AG04450 (cell line): ENCODE measurements around the gene GNB1L. TPM values are rescaled to one million over a fixed set of nuclear protein-coding genes. Genes with fewer than 3 reads are reported as not detected.
A peak's percentile ranks its signal among the peaks of the same experiment; 100 is the strongest.

ENCODE experiments used
- CTCF ChIA-PET: fragments of 300-600, 350-600 bp; formaldehyde crosslinking; extraction: SDS; loops from one replicate; lab custom pipeline; 2022; ENCODE audit warnings: antibody characterized with exemption, inconsistent platforms; lab: Charles Lee
- POLR2A ChIA-PET: fragments of 350-600 bp; formaldehyde crosslinking; extraction: SDS; loops from one replicate; lab custom pipeline; 2021; ENCODE audit warnings: antibody characterized with exemption, inconsistent platforms; lab: Yijun Ruan, JAX
- DNase-seq: peaks from one replicate; pipeline ENCODE4 v3.0.0-alpha.2; 2011; ENCODE audit warnings: low read depth, low spot score
- H3K27ac ChIP-seq: one replicate; pipeline ENCODE4 v1.5.1; 2012; ENCODE audit warnings: low read depth, low read length, control low read depth
- H3K27me3 ChIP-seq: one replicate; pipeline ENCODE4 v1.6.0; 2012; ENCODE audit warnings: low read length; ENCODE audit not compliant: control insufficient read depth, insufficient read depth
- H3K4me3 ChIP-seq: 2 replicates; pipeline ENCODE4 v1.5.1; 2011; ENCODE audit warnings: mild to moderate bottlenecking, low read depth, low read length, control low read depth
- H3K9me3 ChIP-seq: 2 replicates; pipeline ENCODE4 v1.5.1; 2012; ENCODE audit warnings: low read length; ENCODE audit not compliant: control insufficient read depth, insufficient read depth
- polyA plus RNA-seq: library from polyadenylated mRNA; depleted of rRNA; stranded (reverse); fragments of >200 nt; gene quantifications from 2 replicates; pipeline ENCODE4 v1.2.3, GENCODE V29; 2011
- TF ChIP-seq, protein P1 (sequence below): IDR thresholded peaks from 2 replicates; pipeline ENCODE4 v1.5.1; 2011; ENCODE audit warnings: low read depth, low read length, control low read depth, inconsistent platforms

The GNB1L gene
- polyA plus RNA-seq, 1 experiment = 1.3 TPM

DNA sequence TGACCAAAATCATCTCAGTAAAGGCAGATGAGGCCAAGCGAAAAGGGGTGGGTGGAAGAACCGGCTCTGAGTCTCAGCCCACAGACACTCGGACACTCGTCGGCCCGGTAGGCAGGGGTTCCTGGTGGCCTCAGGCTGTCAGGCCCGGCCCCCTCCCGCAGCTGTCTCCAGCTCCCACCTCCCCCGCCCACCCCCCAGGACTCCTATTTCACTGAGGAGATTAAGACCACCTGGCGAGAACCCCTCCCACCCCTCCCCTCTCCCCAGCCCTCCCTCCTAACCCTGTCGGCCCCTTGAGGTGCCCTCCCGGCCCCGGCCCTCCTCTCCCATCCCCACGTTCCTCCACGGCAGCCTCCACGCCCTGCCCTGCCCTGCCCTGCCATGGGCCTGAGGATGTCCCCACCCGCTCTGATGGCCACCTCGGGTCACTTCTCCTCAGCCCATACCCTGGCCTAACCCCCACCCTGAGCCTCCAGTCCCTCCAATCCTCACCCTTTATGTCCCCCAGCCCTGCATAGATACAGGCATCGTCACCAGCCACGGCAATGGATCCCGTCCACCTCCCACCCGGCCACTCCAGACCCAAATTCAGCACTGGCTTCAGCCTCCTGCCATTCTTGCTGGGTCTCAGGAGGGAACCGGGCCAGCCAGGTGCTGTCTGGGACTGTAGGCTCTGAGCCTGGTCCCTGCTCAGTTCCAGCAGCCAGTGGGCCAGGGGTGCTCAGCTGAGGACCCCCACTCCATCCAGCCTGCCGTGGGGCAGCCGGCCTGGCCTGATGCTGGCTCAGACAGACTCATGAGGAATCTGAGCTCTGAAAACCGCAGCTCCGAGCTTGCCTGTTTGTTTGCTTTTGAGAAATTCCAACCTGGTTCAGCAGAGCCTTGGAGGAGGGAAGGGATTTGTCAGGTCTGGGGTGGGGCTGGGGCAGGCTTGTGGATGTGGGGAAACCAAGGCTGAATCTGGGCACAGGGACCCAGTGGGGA is 103.9 kb downstream of the GNB1L start:
- H3K27ac ChIP-seq = no peak overlapping the region

DNA sequence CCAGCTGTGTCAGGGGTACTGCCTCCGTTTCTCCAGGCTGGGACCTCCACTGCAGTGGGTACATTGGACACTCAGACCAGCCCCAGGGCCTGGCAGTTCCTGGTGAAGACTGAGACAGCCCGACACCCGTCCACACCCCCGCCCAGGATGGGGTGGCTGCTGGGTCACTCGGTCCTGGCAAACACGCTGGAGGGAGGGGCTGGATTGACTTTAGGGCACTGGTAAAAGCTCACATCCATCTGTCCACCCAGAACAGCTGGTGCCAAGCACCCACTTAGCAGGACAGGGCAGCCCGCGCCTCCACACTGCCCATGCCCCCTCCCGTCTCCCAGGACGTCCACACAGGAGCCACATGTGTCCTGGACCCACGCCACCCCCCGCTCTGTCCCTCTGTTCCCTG is 104.8 kb downstream of the GNB1L start:
- no peaks in the 10 kb centered on the region; the same call in 1 of the 2 replicates for H3K9me3 ChIP-seq
- TF ChIP-seq, protein P1, sequence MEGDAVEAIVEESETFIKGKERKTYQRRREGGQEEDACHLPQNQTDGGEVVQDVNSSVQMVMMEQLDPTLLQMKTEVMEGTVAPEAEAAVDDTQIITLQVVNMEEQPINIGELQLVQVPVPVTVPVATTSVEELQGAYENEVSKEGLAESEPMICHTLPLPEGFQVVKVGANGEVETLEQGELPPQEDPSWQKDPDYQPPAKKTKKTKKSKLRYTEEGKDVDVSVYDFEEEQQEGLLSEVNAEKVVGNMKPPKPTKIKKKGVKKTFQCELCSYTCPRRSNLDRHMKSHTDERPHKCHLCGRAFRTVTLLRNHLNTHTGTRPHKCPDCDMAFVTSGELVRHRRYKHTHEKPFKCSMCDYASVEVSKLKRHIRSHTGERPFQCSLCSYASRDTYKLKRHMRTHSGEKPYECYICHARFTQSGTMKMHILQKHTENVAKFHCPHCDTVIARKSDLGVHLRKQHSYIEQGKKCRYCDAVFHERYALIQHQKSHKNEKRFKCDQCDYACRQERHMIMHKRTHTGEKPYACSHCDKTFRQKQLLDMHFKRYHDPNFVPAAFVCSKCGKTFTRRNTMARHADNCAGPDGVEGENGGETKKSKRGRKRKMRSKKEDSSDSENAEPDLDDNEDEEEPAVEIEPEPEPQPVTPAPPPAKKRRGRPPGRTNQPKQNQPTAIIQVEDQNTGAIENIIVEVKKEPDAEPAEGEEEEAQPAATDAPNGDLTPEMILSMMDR = no peak
- ChIA-PET CTCF (interaction anchor here (1.8 kb wide), 1 partner anchor 19 kb away, joined by 7 read pairs; no protein-coding TSS in a partner anchor), POLR2A (no interaction called here)
- H3K27me3 ChIP-seq = peaks cover 33% of the 10 kb centered on the region
- H3K27ac ChIP-seq = no peak overlapping the region
- DNase-seq = no peak
- H3K4me3 ChIP-seq = no peak overlapping the region

More for the DNA sequence above, 103.9 kb downstream of the GNB1L start:
- CTCF ChIA-PET = interaction anchor here (0.6 to 1.8 kb wide), 3 partner anchors 20 to 159 kb away, joined by 3 to 7 read pairs (median 4); no protein-coding TSS in a partner anchor
- H3K27me3 ChIP-seq = peaks cover 41% of the 10 kb centered on the region
- peak; percentile 34 for DNase-seq
- H3K4me3 ChIP-seq = no peak overlapping the region
- POLR2A ChIA-PET = interaction anchor here (1.0 kb wide), 1 partner anchor 103 kb away, joined by 3 read pairs; no protein-coding TSS in a partner anchor
- no peaks in the 10 kb centered on the region; the same call in 1 of the 2 replicates for H3K9me3 ChIP-seq
- TF ChIP-seq, protein P1 = no peak

DNA sequence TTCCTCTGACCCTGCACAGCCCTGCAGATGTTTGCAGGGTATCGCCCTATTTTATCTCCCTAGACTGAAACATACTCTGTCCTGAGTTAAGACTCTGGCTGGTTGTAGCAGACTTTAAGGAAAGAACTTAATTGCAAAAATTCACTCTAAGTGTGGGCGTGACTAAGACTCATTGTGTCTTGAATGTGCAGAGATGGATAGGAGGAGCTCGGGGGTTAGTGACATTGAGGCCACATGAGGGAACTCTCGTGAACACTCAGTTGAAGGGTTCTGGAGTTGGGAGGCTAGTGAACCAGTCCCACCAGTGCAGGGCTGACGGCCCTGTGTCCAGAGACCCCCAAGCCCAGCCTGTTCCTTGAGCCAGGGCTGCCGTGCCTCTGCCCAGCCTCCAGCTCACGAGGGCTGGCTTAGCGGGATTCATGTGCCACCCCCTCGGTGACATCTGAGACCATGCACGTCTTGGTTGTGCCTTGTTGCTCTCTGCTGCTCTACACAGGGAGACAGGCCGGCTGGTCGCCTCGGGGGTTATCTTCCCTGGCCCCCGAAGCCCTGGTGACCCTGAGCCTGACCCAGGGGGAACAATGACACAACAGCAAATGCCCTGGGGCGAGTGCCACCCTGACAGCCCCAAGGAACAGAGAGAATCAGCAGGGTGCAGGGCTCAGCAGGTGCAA is 105.5 kb downstream of the GNB1L start:
- ChIA-PET POLR2A (no interaction called here), CTCF (no interaction called here)
- Histone ChIP-seq H3K27me3 (peaks cover 26% of the 10 kb centered on the region), H3K27ac (no peak overlapping the region), H3K4me3 (no peak overlapping the region), H3K9me3 (no peaks in the 10 kb centered on the region; the same call in 1 of the 2 replicates)
- DNase-seq = no peak
- TF ChIP-seq, protein P1 = no peak

DNA sequence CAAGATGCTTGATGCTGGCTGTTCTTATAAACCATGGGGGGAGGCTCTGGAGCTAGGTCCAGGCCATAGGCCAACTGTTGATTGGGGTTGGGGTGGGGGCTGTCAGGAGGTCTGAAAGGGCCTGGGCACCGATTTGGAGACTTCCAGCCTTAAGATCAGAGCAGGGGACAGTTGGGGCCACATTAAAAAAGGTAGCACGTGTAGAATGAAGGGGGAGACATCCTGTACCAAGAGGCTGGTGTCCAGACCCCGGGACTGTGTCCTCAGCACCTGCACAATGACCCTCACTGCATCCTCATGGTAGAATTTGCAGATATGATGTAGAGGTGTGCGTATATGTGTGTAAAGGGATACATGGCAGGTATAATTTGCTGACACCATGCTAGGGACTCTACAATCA is 106.5 kb downstream of the GNB1L start:
- no peak overlapping the region for H3K4me3 ChIP-seq
- TF ChIP-seq, protein P1 = no peak
- DNase-seq = no peak
- POLR2A ChIA-PET = no interaction called here
- no peaks in the 10 kb centered on the region; the same call in 1 of the 2 replicates for H3K9me3 ChIP-seq
- peaks cover 16% of the 10 kb centered on the region for H3K27me3 ChIP-seq
- no peak overlapping the region for H3K27ac ChIP-seq
- CTCF ChIA-PET = no interaction called here
